H1 (cell line): ENCODE data around the gene CORO7. TPM values are rescaled to one million over a fixed set of nuclear protein-coding genes. Genes with fewer than 3 reads are reported as not detected.

Experiments
- CTCF ChIA-PET: fragments of 300-600 bp; sonication (Branson Sonifier 250); formaldehyde crosslinking; loops from one replicate; lab custom pipeline; 2021; ENCODE audit not compliant: partially characterized antibody; lab: Charles Lee
- POLR2A ChIA-PET: fragments of 300-600 bp; sonication (Branson Sonifier 250); formaldehyde crosslinking; loops from one replicate; lab custom pipeline; 2021; ENCODE audit warnings: inconsistent platforms; ENCODE audit not compliant: partially characterized antibody; lab: Charles Lee
- DNase-seq, 2 experiments: peaks; one replicate each; pipeline versions ENCODE4 v3.0.0 to v3.0.0-alpha.2; 2010 to 2022; ENCODE audit warnings: low spot score in 2 of 2, low read depth in 1 of 2, mixed read lengths in 1 of 2
- FAIRE-seq: peaks from 2 replicates; lab custom pipeline; 2011; peaks lifted over from hg19 to GRCh38; lab: Jason Lieb, UNC
- H2AFZ ChIP-seq: 2 replicates; pipeline ENCODE4 v1.8.1; 2012; ENCODE audit warnings: low read length, inconsistent platforms
- H2AK5ac ChIP-seq: 2 replicates; pipeline ENCODE4 v1.6.1; 2013; ENCODE audit warnings: low read depth, low read length
- H2BK120ac ChIP-seq: replicated peaks from 2 replicates; pipeline ENCODE3; 2013; ENCODE audit warnings: low read depth, low read length, inconsistent platforms
- H2BK12ac ChIP-seq: 2 replicates; pipeline ENCODE4 v1.6.1; 2013; ENCODE audit warnings: low read depth, low read length
- H2BK15ac ChIP-seq: 2 replicates; pipeline ENCODE4 v1.6.1; 2013; ENCODE audit warnings: low read length
- H2BK20ac ChIP-seq: 2 replicates; pipeline ENCODE4 v1.6.1; 2013; ENCODE audit warnings: low read length
- H2BK5ac ChIP-seq: 2 replicates; pipeline ENCODE4 v1.6.1; 2013; ENCODE audit warnings: low read depth, low read length
- H3K14ac ChIP-seq: 2 replicates; pipeline ENCODE4 v1.6.1; 2013; ENCODE audit warnings: inconsistent platforms; ENCODE audit not compliant: insufficient read length
- H3K18ac ChIP-seq: 2 replicates; pipeline ENCODE4 v1.6.1; 2013; ENCODE audit warnings: low read length; ENCODE audit errors: extremely low read depth
- H3K23ac ChIP-seq: 2 replicates; pipeline ENCODE4 v1.6.1; 2013; ENCODE audit warnings: inconsistent platforms; ENCODE audit not compliant: insufficient read length
- H3K23me2 ChIP-seq: 2 replicates; pipeline ENCODE4 v1.6.1; 2013; ENCODE audit warnings: low read depth, low read length
- H3K27ac ChIP-seq: 2 replicates; pipeline ENCODE4 v1.6.1; 2011; ENCODE audit warnings: low read depth, low read length, inconsistent platforms
- H3K27me3 ChIP-seq, 4 experiments: replicated peaks in 1 of 4; 1 replicate in 1 of 4; 2 replicates in 3 of 4; pipeline versions ENCODE4 v1.6.1 to v1.8.1; 2011 to 2013; ENCODE audit warnings: low read length in 3 of 4, mild to moderate bottlenecking in 3 of 4, inconsistent platforms in 2 of 4, mixed read lengths in 2 of 4, moderate library complexity in 1 of 4; ENCODE audit not compliant: control insufficient read depth in 3 of 4, insufficient read depth in 3 of 4; ENCODE audit errors: extremely low read depth in 1 of 4
- H3K36me3 ChIP-seq, 4 experiments: 2 replicates each; pipeline versions ENCODE4 v1.6.1 to v1.8.1; 2011 to 2013; ENCODE audit warnings: mild to moderate bottlenecking in 4 of 4, low read length in 3 of 4, moderate library complexity in 2 of 4, control low read depth in 1 of 4, inconsistent platforms in 1 of 4; ENCODE audit not compliant: insufficient read depth in 4 of 4, control insufficient read depth in 2 of 4
- H3K4ac ChIP-seq: replicated peaks from 2 replicates; pipeline ENCODE3; 2013; ENCODE audit warnings: low read length, low read depth, mixed read lengths, inconsistent platforms; ENCODE audit not compliant: insufficient read length
- H3K4me1 ChIP-seq, 4 experiments: replicated peaks in 1 of 4; 1 replicate in 1 of 4; 2 replicates in 3 of 4; pipeline versions ENCODE4 v1.6.1 to v1.8.1; 2011 to 2013; ENCODE audit warnings: low read length in 3 of 4, inconsistent platforms in 2 of 4, mixed read lengths in 1 of 4; ENCODE audit not compliant: insufficient read depth in 4 of 4, control insufficient read depth in 3 of 4
- H3K4me2 ChIP-seq, 2 experiments: 2 replicates each; pipeline versions ENCODE4 v1.6.1 to v1.8.1; 2011 to 2013; ENCODE audit warnings: low read depth in 2 of 2, low read length in 2 of 2, control low read depth in 1 of 2, inconsistent platforms in 1 of 2, mild to moderate bottlenecking in 1 of 2; ENCODE audit not compliant: insufficient read depth in 1 of 2
- H3K4me3 ChIP-seq, 4 experiments: fragments of 200-600, 300-600 bp in 1 of 4; sonication (generic), shearing (Covaris generic), sonication (Bioruptor Twin) in 1 of 4; 2 replicates each; pipeline versions ENCODE4 v1.5.1 to v1.8.1; 2011 to 2016; ENCODE audit warnings: low read length in 4 of 4, low read depth in 3 of 4, control low read depth in 2 of 4, inconsistent platforms in 2 of 4, mild to moderate bottlenecking in 2 of 4, mixed read lengths in 1 of 4, moderate library complexity in 1 of 4; ENCODE audit not compliant: insufficient read depth in 2 of 4; ENCODE audit errors: extremely low read depth in 1 of 4
- H3K56ac ChIP-seq: replicated peaks from 2 replicates; pipeline ENCODE3; 2013; ENCODE audit warnings: low read depth, mild to moderate bottlenecking, mixed read lengths, low read length, inconsistent platforms; ENCODE audit not compliant: insufficient read length
- H3K79me1 ChIP-seq: 2 replicates; pipeline ENCODE4 v1.6.1; 2013; ENCODE audit warnings: low read depth, low read length, control low read depth
- H3K79me2 ChIP-seq, 2 experiments: 2 replicates each; pipeline versions ENCODE4 v1.6.1 to v1.8.1; 2012 to 2013; ENCODE audit warnings: low read length in 2 of 2, mild to moderate bottlenecking in 2 of 2, inconsistent platforms in 1 of 2; ENCODE audit not compliant: insufficient read depth in 2 of 2, control insufficient read depth in 1 of 2
- H3K9ac ChIP-seq, 4 experiments: replicated peaks in 1 of 4; 1 replicate in 1 of 4; 2 replicates in 3 of 4; pipeline versions ENCODE4 v1.6.1 to v1.8.1; 2011 to 2013; ENCODE audit warnings: low read depth in 3 of 4, low read length in 3 of 4, control low read depth in 2 of 4, mild to moderate bottlenecking in 2 of 4, moderate library complexity in 2 of 4, inconsistent platforms in 1 of 4; ENCODE audit errors: extremely low read depth in 1 of 4
- H3K9me3 ChIP-seq, 2 experiments: 2 replicates each; pipeline versions ENCODE4 v1.6.1 to v1.8.1; 2012 to 2013; ENCODE audit warnings: mild to moderate bottlenecking in 2 of 2, moderate library complexity in 2 of 2, control low read depth in 1 of 2, inconsistent platforms in 1 of 2, low read depth in 1 of 2, low read length in 1 of 2, mixed read lengths in 1 of 2; ENCODE audit not compliant: insufficient read depth in 2 of 2
- H4K20me1 ChIP-seq, 2 experiments: replicated peaks in 1 of 2; 2 replicates each; pipeline versions ENCODE3 to v1.8.1; 2011 to 2013; ENCODE audit warnings: inconsistent platforms in 2 of 2, low read length in 2 of 2, mild to moderate bottlenecking in 1 of 2; ENCODE audit not compliant: insufficient read depth in 2 of 2, control insufficient read depth in 1 of 2
- H4K5ac ChIP-seq: 2 replicates; pipeline ENCODE4 v1.6.1; 2013; ENCODE audit warnings: low read length, low read depth, mixed read lengths, inconsistent platforms; ENCODE audit not compliant: insufficient read length
- H4K8ac ChIP-seq: 2 replicates; pipeline ENCODE4 v1.8.0; 2013; ENCODE audit warnings: mild to moderate bottlenecking, moderate library complexity, low read length, inconsistent platforms; ENCODE audit not compliant: insufficient read depth; ENCODE audit errors: extremely low read depth
- H4K91ac ChIP-seq: replicated peaks from 2 replicates; pipeline ENCODE3; 2013; ENCODE audit warnings: low read length, mixed read lengths, inconsistent platforms; ENCODE audit not compliant: insufficient read length
- EP300 ChIP-seq, 2 experiments: IDR thresholded peaks; 1 replicate in 1 of 2; 2 replicates in 1 of 2; pipeline ENCODE4 v1.6.1; 2011 to 2012; ENCODE audit warnings: low read depth in 2 of 2, low read length in 2 of 2, mild to moderate bottlenecking in 2 of 2, borderline replicate concordance in 1 of 2, inconsistent platforms in 1 of 2, moderate library complexity in 1 of 2
- SP1 ChIP-seq: IDR thresholded peaks from 2 replicates; pipeline ENCODE4 v1.6.1; 2011; ENCODE audit warnings: low read depth, low read length
- WGBS, 2 experiments: shearing (Covaris generic) in 1 of 2; methylation state at CpG; one replicate each; pipeline versions ENCODE4 v1.1.6 to v1.1.7; 2013 to 2015; ENCODE audit warnings: low lambda C conversion rate in 2 of 2, mixed read lengths in 2 of 2, inconsistent platforms in 1 of 2, low coverage in 1 of 2, missing lambda C conversion rate in 1 of 2; ENCODE audit not compliant: insufficient replicate concordance in 2 of 2, insufficient coverage in 1 of 2, insufficient read length in 1 of 2; ENCODE audit errors: extremely low coverage in 1 of 2, missing lambda C conversion rate in 1 of 2; 5-methylcytosine and 5-hydroxymethylcytosine counted together
- polyA plus RNA-seq, 7 experiments: library from polyadenylated mRNA; depleted of rRNA in 3 of 7; stranded (reverse) in 5 of 7; unstranded in 2 of 7; fragments of >200 nt in 5 of 7; fragments of 200-250 nt in 2 of 7; gene quantifications; 1 replicate in 5 of 7; 2 replicates in 1 of 7; 4 replicates in 1 of 7; pipeline versions ENCODE4 v1.2.1 to v1.2.3, GENCODE V29; 2011 to 2013; ENCODE audit warnings: missing spikeins in 2 of 7, mixed read lengths in 2 of 7
- total RNA-seq: library from RNA; stranded (reverse); fragmentation: NEBNext Ultra II Directional; extraction: Animal tissue kit (Norgen Biotek cat#: 25700); gene quantifications from 2 replicates; pipeline ENCODE4 v1.2.1, GENCODE V29; 2021

Gene CORO7
- total and polyA plus RNA-seq, 2 of the 8 experiments (the other 6 are each of a cell fraction or from before 2014, with no cell fraction given) = 25.2 to 29.8 TPM

GRCh38 chr16:4321286-4322120, 94.9 kb downstream of the CORO7 start:
- Histone ChIP-seq H3K36me3 (no peaks in the 10 kb centered on the region), H3K14ac (no peak overlapping the region), H3K4me2 (no peak overlapping the region), H2AFZ (no peak overlapping the region), H3K27ac (no peak overlapping the region), H3K9ac (no peak overlapping the region), H3K79me2 (peaks cover 0 to 79% of the 10 kb centered on the region in 2 experiments; a peak in 3 of 4 replicates), H4K8ac (no peak overlapping the region), H2BK20ac (no peak overlapping the region), H3K4me3 (no peak overlapping the region), H2BK120ac (no peak overlapping the region), H4K5ac (no peak overlapping the region), H2BK15ac (no peak overlapping the region), H3K4ac (no peak overlapping the region), H3K79me1 (peaks cover 13% of the 10 kb centered on the region), H4K91ac (no peak overlapping the region), H3K23me2 (peaks cover 5% of the 10 kb centered on the region; the same call in 1 of the 2 replicates), H2BK12ac (peak overlapping the region; percentile 29; the same call in 1 of the 2 replicates), H3K4me1 (peaks cover 0 to 49% (median 43%) of the 10 kb centered on the region in 4 experiments; a peak in 6 of 7 replicates), H3K18ac (no peak overlapping the region), H2AK5ac (no peak overlapping the region), H3K56ac (no peak overlapping the region), H3K23ac (no peak overlapping the region), H3K9me3 (no peaks in the 10 kb centered on the region), H2BK5ac (peak overlapping the region; percentile 7; the same call in 1 of the 2 replicates), H4K20me1 (peaks cover 24 to 34% of the 10 kb centered on the region in 2 experiments), H3K27me3 (no peaks in the 10 kb centered on the region)
- ChIA-PET CTCF (interaction anchor here (1.0 to 8.6 kb wide), 5 partner anchors 11 to 82 kb away, joined by 3 to 69 read pairs (median 5); no protein-coding TSS in a partner anchor), POLR2A (interaction anchor here (1.0 to 8.9 kb wide), 4 partner anchors 13 to 50 kb away, joined by 3 to 80 read pairs (median 6); partner anchors contain the start of gene PAM16)
- DNase-seq (no peak), FAIRE-seq (no peak)
- 87% methylated on average over 19 of the region's 19 CpGs; no CpG with 5 or more reads in 1 of the 2 experiments for WGBS, 2 experiments
- TF ChIP-seq EP300 (IDR thresholded peaks at IDR 0.05; ENCODE audit: borderline replicate concordance in 1 of 2, low read depth in 2 of 2, low read length in 2 of 2) = no peak
- TF ChIP-seq SP1 = no peak
